GM12878 (cell line): ENCODE results near the gene KIR2DL3.

Source experiments
- ATF7 ChIP-seq: fragments of 450-650 bp; IDR thresholded peaks from 2 replicates; pipeline ENCODE4 v1.6.1; 2016; ENCODE audit warnings: low read depth, mild to moderate bottlenecking
- SIN3A ChIP-seq: IDR thresholded peaks from 2 replicates; pipeline ENCODE4 v1.6.1; 2012; ENCODE audit warnings: low read depth, low read length, improper control_type of control experiment
- TARDBP ChIP-seq: IDR thresholded peaks from 2 replicates; pipeline ENCODE4 v1.6.1; 2016; ENCODE audit warnings: borderline replicate concordance
- YY1 ChIP-seq: IDR thresholded peaks from 2 replicates; pipeline ENCODE4 v1.6.1; 2011; ENCODE audit warnings: low read depth, mild to moderate bottlenecking, low read length

GRCh38 chr19:54729416-54730188 lies 8.7 kb upstream of the KIR2DL3 start:
- TF ChIP-seq TARDBP: no peak
- TF ChIP-seq ATF7: no peak
- TF ChIP-seq SIN3A: no peak
- no peak for TF ChIP-seq YY1
